ENCODE data around the gene C18orf32.

GRCh38 chr18:49444581-49444980 lies 42.5 kb downstream of the C18orf32 start:
- TF ChIP-seq GATA2 (IDR thresholded peaks at IDR 0.05; ENCODE audit: low read depth, low read length) (no peak), GATA3 (IDR thresholded peaks at IDR 0.05; ENCODE audit: low read depth, low read length) (no peak)
